Transverse colon (tissue), 3 donors: ENCODE data around the gene PLCG2.

Experiments used
- POLR2A ChIP-seq: fragments of 450-650 bp; IDR thresholded peaks from one replicate; pipeline ENCODE4 v1.6.1; 2016; ENCODE audit warnings: antibody characterized with exemption, mild to moderate bottlenecking, moderate library complexity
- TF ChIP-seq, protein P1 (sequence below), 5 experiments: fragments of 200-600 bp in 3 of 5; fragments of 450-650 bp in 2 of 5; sonication (generic) in 3 of 5; IDR thresholded peaks; 1 replicate in 2 of 5; 2 replicates in 3 of 5; pipeline ENCODE4 v1.5.1; 2016 to 2017; ENCODE audit warnings: antibody characterized with exemption in 5 of 5, inconsistent platforms in 3 of 5, mild to moderate bottlenecking in 2 of 5, moderate library complexity in 1 of 5

DNA sequence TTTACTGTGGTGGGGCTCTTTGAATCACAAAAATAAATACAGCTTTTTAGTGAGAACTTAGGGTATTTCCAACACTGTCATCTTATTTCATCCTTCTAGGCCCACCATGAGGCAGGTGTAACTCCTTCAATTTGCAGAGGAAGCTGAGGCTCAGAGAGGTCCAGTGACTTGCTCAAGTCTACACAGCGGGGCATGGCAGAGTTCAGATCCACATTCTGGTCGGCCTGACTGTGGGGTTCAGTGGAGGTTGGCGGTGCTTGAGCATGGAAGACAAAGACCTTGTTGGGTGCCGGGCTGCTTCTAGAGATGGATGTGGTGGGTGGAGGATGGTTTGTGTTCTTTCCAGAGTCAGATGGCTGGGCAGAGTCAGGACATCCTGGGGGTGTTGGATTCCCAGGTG, 39.8 kb downstream of the PLCG2 start:
- TF ChIP-seq, protein P1, sequence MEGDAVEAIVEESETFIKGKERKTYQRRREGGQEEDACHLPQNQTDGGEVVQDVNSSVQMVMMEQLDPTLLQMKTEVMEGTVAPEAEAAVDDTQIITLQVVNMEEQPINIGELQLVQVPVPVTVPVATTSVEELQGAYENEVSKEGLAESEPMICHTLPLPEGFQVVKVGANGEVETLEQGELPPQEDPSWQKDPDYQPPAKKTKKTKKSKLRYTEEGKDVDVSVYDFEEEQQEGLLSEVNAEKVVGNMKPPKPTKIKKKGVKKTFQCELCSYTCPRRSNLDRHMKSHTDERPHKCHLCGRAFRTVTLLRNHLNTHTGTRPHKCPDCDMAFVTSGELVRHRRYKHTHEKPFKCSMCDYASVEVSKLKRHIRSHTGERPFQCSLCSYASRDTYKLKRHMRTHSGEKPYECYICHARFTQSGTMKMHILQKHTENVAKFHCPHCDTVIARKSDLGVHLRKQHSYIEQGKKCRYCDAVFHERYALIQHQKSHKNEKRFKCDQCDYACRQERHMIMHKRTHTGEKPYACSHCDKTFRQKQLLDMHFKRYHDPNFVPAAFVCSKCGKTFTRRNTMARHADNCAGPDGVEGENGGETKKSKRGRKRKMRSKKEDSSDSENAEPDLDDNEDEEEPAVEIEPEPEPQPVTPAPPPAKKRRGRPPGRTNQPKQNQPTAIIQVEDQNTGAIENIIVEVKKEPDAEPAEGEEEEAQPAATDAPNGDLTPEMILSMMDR (IDR thresholded peaks at IDR 0.05): no peak
- no peak for TF ChIP-seq POLR2A
